OCI-LY3 (cell line): Measurements from ENCODE around the gene RGS6.

Source experiments
- CTCF ChIP-seq: fragments of 200-600, 300-600 bp; sonication (generic); IDR thresholded peaks from 2 replicates; pipeline ENCODE4 v1.5.1; 2014; ENCODE audit warnings: antibody characterized with exemption, low read length, low read depth
- EZH2phosphoT487 ChIP-seq: fragments of 200-600 bp; shearing (Covaris generic); IDR thresholded peaks from 2 replicates; pipeline ENCODE4 v1.6.1; 2018; ENCODE audit warnings: antibody characterized with exemption, mixed run types, low read depth

- no peak for TF ChIP-seq CTCF
- TF ChIP-seq EZH2phosphoT487, result no peak
These were observed 612.6 kb downstream of the RGS6 start for GRCh38 chr14:72544615-72545387.
